Osteoblast (primary cell): Measurements from ENCODE around the gene NRG4. TPM values are rescaled to one million over a fixed set of nuclear protein-coding genes. Genes with fewer than 3 reads are reported as not detected.

ENCODE experiments used
- DNase-seq: peaks from one replicate; pipeline ENCODE4 v3.0.0; 2011; ENCODE audit warnings: low spot score, mixed read lengths; ENCODE audit not compliant: insufficient read length; ENCODE audit errors: missing footprints
- H2AFZ ChIP-seq: 2 replicates; pipeline ENCODE4 v1.6.0; 2011; ENCODE audit warnings: mild to moderate bottlenecking, low read length
- H3K27ac ChIP-seq: 2 replicates; pipeline ENCODE4 v1.5.1; 2011; ENCODE audit warnings: mild to moderate bottlenecking, low read depth, low read length, moderate library complexity
- H3K27me3 ChIP-seq: 2 replicates; pipeline ENCODE4 v1.6.0; 2012; ENCODE audit warnings: mild to moderate bottlenecking, control low read depth, inconsistent platforms, low read length, moderate library complexity; ENCODE audit not compliant: insufficient read depth
- H3K36me3 ChIP-seq: 2 replicates; pipeline ENCODE4 v1.5.1; 2011; ENCODE audit warnings: mild to moderate bottlenecking, low read length, control low read depth, moderate library complexity; ENCODE audit not compliant: insufficient read depth
- H3K4me1 ChIP-seq: 2 replicates; pipeline ENCODE4 v1.5.1; 2011; ENCODE audit warnings: mild to moderate bottlenecking, low read length, control low read depth, moderate library complexity; ENCODE audit not compliant: insufficient read depth
- H3K4me2 ChIP-seq: 2 replicates; pipeline ENCODE4 v1.6.0; 2011; ENCODE audit warnings: mild to moderate bottlenecking, low read length; ENCODE audit not compliant: insufficient read depth
- H3K4me3 ChIP-seq: fragments of 200-600 bp; sonication (generic); 3 replicates; pipeline ENCODE4 v1.5.1; 2012; ENCODE audit warnings: mild to moderate bottlenecking, low read length, inconsistent platforms; ENCODE audit not compliant: insufficient read depth
- H3K79me2 ChIP-seq: 2 replicates; pipeline ENCODE4 v1.6.0; 2012; ENCODE audit warnings: mild to moderate bottlenecking, low read length, control low read depth, inconsistent platforms; ENCODE audit not compliant: insufficient read depth
- H3K9me3 ChIP-seq: 2 replicates; pipeline ENCODE4 v1.5.1; 2011; ENCODE audit warnings: low read depth, low read length, control low read depth
- H4K20me1 ChIP-seq: 2 replicates; pipeline ENCODE4 v1.6.0; 2012; ENCODE audit warnings: mild to moderate bottlenecking, low read length, control low read depth; ENCODE audit not compliant: insufficient read depth
- total RNA-seq: library from RNA; depleted of rRNA; stranded (reverse); fragments of >200 nt; gene quantifications from 2 replicates; pipeline ENCODE4 v1.2.3, GENCODE V29; 2012
- TF ChIP-seq, protein P1 (sequence below): IDR thresholded peaks from 2 replicates; pipeline ENCODE4 v1.5.1; 2011; ENCODE audit warnings: mild to moderate bottlenecking, low read depth, low read length, moderate library complexity; ENCODE audit errors: extremely low read depth

Gene NRG4, protein sequence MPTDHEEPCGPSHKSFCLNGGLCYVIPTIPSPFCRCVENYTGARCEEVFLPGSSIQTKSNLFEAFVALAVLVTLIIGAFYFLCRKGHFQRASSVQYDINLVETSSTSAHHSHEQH
- not detected in 2 replicates for total RNA-seq

DNA sequence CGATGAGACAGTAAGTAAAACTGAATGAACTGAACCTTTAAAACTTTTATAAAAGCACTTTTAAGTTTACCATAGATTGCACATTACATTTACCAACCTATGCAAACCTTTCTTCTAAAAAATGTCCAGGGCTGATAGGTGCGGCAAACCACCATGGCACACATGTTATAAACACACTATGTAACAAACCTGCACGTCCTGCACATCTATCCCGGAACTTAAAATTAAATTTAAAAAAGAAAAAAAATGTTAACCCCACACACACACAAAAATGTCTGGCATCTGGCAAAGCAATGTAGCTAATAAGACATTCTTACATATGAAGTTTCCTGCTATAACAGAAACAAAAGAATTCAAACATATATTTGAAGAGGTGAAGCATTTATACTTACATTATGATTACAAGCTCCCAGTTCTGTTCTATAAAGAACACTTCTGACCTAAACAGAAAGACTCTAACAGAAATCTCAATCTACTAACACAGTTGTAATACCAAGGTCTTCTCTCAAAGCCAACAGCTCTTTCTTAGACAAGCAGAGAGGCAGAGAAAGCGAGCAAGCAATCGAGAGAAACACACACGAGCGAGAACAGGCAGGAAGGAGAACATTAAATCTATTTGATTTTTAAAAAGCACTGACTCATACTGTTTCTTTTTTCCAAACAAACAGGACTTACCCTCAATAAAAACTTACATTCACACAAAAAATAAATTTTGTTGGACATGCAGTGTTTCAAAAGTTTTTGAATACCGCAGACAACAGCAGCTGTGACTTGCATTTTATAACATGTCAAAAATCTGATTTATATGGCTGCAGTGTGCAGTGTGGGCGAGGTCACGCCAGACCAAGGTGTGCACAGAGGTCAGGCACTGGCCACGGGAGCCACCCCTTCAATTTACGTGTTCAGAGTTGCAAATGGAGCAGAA lies at the start of gene NRG4:
Gene NRG4 (minus strand): TSS at position 798 of the 925 bp plus-strand sequence. CDS start 1,194 bp downstream, outside the sequence.
- Histone ChIP-seq H3K36me3 (no peaks in the 10 kb centered on the region), H4K20me1 (no peaks in the 10 kb centered on the region), H2AFZ (peak within 1 kb of the TSS; percentile 73), H3K27me3 (peaks cover 11% of the 10 kb centered on the region), H3K79me2 (no peaks in the 10 kb centered on the region), H3K27ac (no peak within 1 kb of the TSS), H3K4me2 (peak within 1 kb of the TSS; percentile 76), H3K4me3 (peak within 1 kb of the TSS; percentile 46), H3K9me3 (no peaks in the 10 kb centered on the region), H3K4me1 (peaks cover 7% of the 10 kb centered on the region)
- peak; percentile 50 for DNase-seq
- TF ChIP-seq, protein P1, sequence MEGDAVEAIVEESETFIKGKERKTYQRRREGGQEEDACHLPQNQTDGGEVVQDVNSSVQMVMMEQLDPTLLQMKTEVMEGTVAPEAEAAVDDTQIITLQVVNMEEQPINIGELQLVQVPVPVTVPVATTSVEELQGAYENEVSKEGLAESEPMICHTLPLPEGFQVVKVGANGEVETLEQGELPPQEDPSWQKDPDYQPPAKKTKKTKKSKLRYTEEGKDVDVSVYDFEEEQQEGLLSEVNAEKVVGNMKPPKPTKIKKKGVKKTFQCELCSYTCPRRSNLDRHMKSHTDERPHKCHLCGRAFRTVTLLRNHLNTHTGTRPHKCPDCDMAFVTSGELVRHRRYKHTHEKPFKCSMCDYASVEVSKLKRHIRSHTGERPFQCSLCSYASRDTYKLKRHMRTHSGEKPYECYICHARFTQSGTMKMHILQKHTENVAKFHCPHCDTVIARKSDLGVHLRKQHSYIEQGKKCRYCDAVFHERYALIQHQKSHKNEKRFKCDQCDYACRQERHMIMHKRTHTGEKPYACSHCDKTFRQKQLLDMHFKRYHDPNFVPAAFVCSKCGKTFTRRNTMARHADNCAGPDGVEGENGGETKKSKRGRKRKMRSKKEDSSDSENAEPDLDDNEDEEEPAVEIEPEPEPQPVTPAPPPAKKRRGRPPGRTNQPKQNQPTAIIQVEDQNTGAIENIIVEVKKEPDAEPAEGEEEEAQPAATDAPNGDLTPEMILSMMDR = no peak

DNA sequence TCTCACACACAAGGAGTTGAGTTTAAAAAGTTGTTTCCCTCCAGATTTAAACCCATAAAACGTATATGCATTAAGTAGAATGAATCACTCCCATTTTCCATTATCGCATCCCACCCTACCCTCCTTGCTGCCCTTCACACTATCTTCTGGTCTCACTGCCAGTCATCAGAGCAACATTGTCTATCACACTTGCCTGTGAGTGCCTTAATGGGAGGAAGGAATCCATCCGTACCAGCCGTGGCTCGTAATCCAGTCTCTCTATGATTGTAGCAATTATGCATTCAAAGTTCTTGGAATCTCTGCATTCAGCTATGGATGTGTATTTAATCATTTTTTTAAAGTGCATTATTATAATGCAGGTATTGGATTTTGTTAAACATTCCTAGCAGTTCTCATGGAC lies 49.5 kb upstream of the NRG4 start:
- no peak overlapping the region for H3K4me2 ChIP-seq
- H3K4me1 ChIP-seq = peaks cover 9% of the 10 kb centered on the region
- H3K27ac ChIP-seq = no peak overlapping the region
- no peaks in the 10 kb centered on the region for H4K20me1 ChIP-seq
- no peak overlapping the region for H2AFZ ChIP-seq
- H3K79me2 ChIP-seq = no peaks in the 10 kb centered on the region
- H3K36me3 ChIP-seq = no peaks in the 10 kb centered on the region
- DNase-seq = no peak
- no peaks in the 10 kb centered on the region for H3K9me3 ChIP-seq
- H3K27me3 ChIP-seq = peaks cover 85% of the 10 kb centered on the region
- H3K4me3 ChIP-seq = no peak overlapping the region
- TF ChIP-seq, protein P1 = no peak

DNA sequence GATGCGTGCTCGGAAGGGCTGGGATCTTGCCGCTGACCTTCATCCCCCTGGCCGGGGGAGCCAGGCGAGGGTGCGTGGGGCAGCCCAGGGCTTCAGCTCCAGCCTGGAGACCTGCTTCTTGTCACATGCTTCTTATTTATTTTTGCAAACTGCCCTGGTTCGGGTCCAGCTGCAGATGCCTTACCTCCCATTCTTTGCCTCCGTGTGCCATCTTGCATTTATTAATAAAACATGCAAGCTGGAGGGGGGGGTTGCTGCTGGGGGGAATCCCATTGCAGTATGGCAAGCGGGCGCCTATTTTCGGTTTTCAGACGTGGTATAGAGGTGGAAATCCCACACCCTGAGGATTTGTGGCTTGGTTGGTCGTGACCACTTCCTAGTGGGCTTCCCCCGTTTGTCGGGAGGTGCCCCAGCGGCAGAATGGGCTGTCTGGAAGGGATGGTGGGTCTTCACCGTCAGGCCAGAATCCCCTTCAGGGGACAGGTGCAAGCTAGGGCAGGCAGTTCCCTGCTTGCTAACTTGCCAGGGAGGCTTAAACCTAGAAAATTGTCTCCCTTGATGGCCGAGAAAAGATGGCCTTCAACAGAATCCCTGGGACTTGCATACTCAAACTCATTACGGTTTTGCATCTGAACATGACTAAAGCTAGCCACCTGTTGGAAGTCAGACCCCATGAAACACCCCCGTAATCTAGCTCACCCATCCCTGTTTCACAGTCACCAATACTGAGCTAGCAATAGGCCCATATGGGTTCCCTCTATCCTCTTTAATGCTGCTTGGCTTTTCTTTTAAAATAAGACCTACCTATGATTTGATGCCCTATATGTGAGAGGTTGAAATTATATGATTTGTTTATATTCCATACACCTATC lies 48.1 kb upstream of the NRG4 start:
- no peaks in the 10 kb centered on the region for H3K79me2 ChIP-seq
- H3K9me3 ChIP-seq = no peaks in the 10 kb centered on the region
- H3K4me3 ChIP-seq = peak overlapping the region; percentile 64
- H3K4me2 ChIP-seq = peak overlapping the region; percentile 78
- H2AFZ ChIP-seq = no peak overlapping the region
- H3K27me3 ChIP-seq = peaks cover 72% of the 10 kb centered on the region
- TF ChIP-seq, protein P1 = no peak
- H3K36me3 ChIP-seq = no peaks in the 10 kb centered on the region
- peaks cover 9% of the 10 kb centered on the region for H3K4me1 ChIP-seq
- H3K27ac ChIP-seq = no peak overlapping the region
- DNase-seq = no peak
- no peaks in the 10 kb centered on the region for H4K20me1 ChIP-seq
